GM23338 (cell line): ENCODE data around the gene MFAP5. TPM values are rescaled to one million over a fixed set of nuclear protein-coding genes. Genes with fewer than 3 reads are reported as not detected.
"Not testable (repeated sequence)": the region's sequence is repeated elsewhere in the genome, so short reads cannot be mapped to it uniquely, and the experiment has no call there.

Experiments
- ATAC-seq: fragments of 200-7000 bp; cut with Tn5 transposase; 3 replicates; pipeline ENCODE4 v1.9.1; 2020
- DNase-seq: peaks from one replicate; pipeline ENCODE4 v3.0.0-alpha.2; 2015; ENCODE audit warnings: low spot score
- H2AFZ ChIP-seq: fragments of 200-600 bp; sonication (generic); 2 replicates; pipeline ENCODE4 v1.8.0; 2016; ENCODE audit warnings: antibody characterized with exemption, mild to moderate bottlenecking, moderate library complexity
- H3F3A ChIP-seq: fragments of 200-600 bp; sonication (generic); replicated peaks from 2 replicates; pipeline ENCODE4 v1.8.0; 2017; ENCODE audit warnings: antibody characterized with exemption, mixed run types, low read depth
- H3K27ac ChIP-seq: fragments of 200-600 bp; sonication (generic); 2 replicates; pipeline ENCODE4 v1.6.1; 2016; ENCODE audit warnings: low read depth
- H3K27me3 ChIP-seq: fragments of 200-600 bp; sonication (generic); 2 replicates; pipeline ENCODE4 v1.8.0; 2016; ENCODE audit warnings: mild to moderate bottlenecking, mixed run types, moderate library complexity; ENCODE audit not compliant: insufficient read depth
- H3K36me3 ChIP-seq: fragments of 200-600 bp; sonication (generic); 2 replicates; pipeline ENCODE4 v1.8.0; 2016; ENCODE audit warnings: mild to moderate bottlenecking; ENCODE audit not compliant: insufficient read depth
- H3K4me1 ChIP-seq: fragments of 200-600 bp; sonication (generic); 2 replicates; pipeline ENCODE4 v1.8.0; 2016; ENCODE audit warnings: mild to moderate bottlenecking, moderate library complexity; ENCODE audit not compliant: insufficient read depth
- H3K4me2 ChIP-seq: fragments of 200-600 bp; sonication (generic); 2 replicates; pipeline ENCODE4 v1.7.1; 2017; ENCODE audit warnings: mixed run types
- H3K4me3 ChIP-seq: fragments of 200-600 bp; sonication (generic); 2 replicates; pipeline ENCODE4 v1.6.1; 2016; ENCODE audit warnings: mixed run types
- H3K79me2 ChIP-seq: fragments of 200-600 bp; sonication (generic); replicated peaks from 2 replicates; pipeline ENCODE4 v1.8.0; 2017; ENCODE audit warnings: mild to moderate bottlenecking; ENCODE audit not compliant: insufficient read depth
- H3K9me2 ChIP-seq: fragments of 200-600 bp; sonication (generic); 2 replicates; pipeline ENCODE4 v1.8.0; 2017; ENCODE audit not compliant: insufficient read depth
- H4K20me1 ChIP-seq: fragments of 200-600 bp; sonication (generic); replicated peaks from 2 replicates; pipeline ENCODE4 v1.8.0; 2017; ENCODE audit warnings: mild to moderate bottlenecking; ENCODE audit not compliant: insufficient read depth
- H3K27ac Mint-ChIP-seq: 2 replicates; pipeline ENCODE4 v1.8.0; 2020; ENCODE audit warnings: inconsistent platforms, mild to moderate bottlenecking, moderate library complexity, mixed read lengths
- H3K27me3 Mint-ChIP-seq: 3 replicates; pipeline ENCODE4 v1.8.0; 2022; ENCODE audit warnings: low read depth, mild to moderate bottlenecking, moderate library complexity, mixed read lengths, inconsistent platforms; ENCODE audit not compliant: insufficient read depth, poor library complexity
- H3K36me3 Mint-ChIP-seq: 3 replicates; pipeline ENCODE4 v1.8.0; 2021; ENCODE audit warnings: low read depth, mild to moderate bottlenecking, inconsistent platforms, moderate library complexity, mixed read lengths
- H3K4me1 Mint-ChIP-seq: 3 replicates; pipeline ENCODE4 v1.8.0; 2020; ENCODE audit warnings: mild to moderate bottlenecking, inconsistent platforms, mixed read lengths
- H3K4me3 Mint-ChIP-seq: 3 replicates; pipeline ENCODE4 v1.8.0; 2021; ENCODE audit warnings: moderate library complexity, mild to moderate bottlenecking, inconsistent platforms, mixed read lengths
- H3K9me3 Mint-ChIP-seq: 3 replicates; pipeline ENCODE4 v1.8.0; 2020; ENCODE audit warnings: moderate library complexity, mild to moderate bottlenecking, inconsistent platforms, mixed read lengths
- CREB1 ChIP-seq: fragments of 250-450 bp; sonication (Bioruptor Pico); IDR thresholded peaks from 2 replicates; pipeline ENCODE4 v1.5.0; 2020; ENCODE audit warnings: low read depth, mild to moderate bottlenecking, moderate library complexity
- CTCF ChIP-seq, 2 experiments: fragments of 200-600 bp in 1 of 2; sonication (generic) in 1 of 2; conservative IDR thresholded peaks; 2 replicates each; pipeline versions ENCODE4 v1.5.1 to v1.6.1; 2016 to 2017; ENCODE audit warnings: antibody characterized with exemption in 2 of 2, low read depth in 2 of 2, mild to moderate bottlenecking in 2 of 2, moderate library complexity in 1 of 2
- ETS1 ChIP-seq: IDR thresholded peaks from 2 replicates; pipeline ENCODE4 v1.6.1; 2016; ENCODE audit warnings: antibody characterized with exemption
- EZH2 ChIP-seq: fragments of 200-600 bp; sonication (generic); IDR thresholded peaks from one replicate; pipeline ENCODE4 v1.8.0; 2017; ENCODE audit warnings: antibody characterized with exemption, mild to moderate bottlenecking, low read depth; ENCODE audit not compliant: unreplicated experiment
- JUNB ChIP-seq: IDR thresholded peaks from one replicate; pipeline ENCODE4 v1.6.1; 2016; ENCODE audit warnings: antibody characterized with exemption; ENCODE audit not compliant: unreplicated experiment
- NANOG ChIP-seq: IDR thresholded peaks from 2 replicates; pipeline ENCODE4 v1.6.1; 2016; ENCODE audit warnings: antibody characterized with exemption, borderline replicate concordance
- POLR2AphosphoS5 ChIP-seq: IDR thresholded peaks from 2 replicates; pipeline ENCODE4 v1.6.1; 2016; ENCODE audit warnings: antibody characterized with exemption, low read depth
- REST ChIP-seq: IDR thresholded peaks from one replicate; pipeline ENCODE4 v1.6.1; 2018; ENCODE audit warnings: antibody characterized with exemption; ENCODE audit not compliant: unreplicated experiment
- STAT1 ChIP-seq: IDR thresholded peaks from one replicate; pipeline ENCODE4 v1.6.1; 2016; ENCODE audit warnings: antibody characterized with exemption; ENCODE audit not compliant: unreplicated experiment
- ZNF114 ChIP-seq: fragments of 250-450 bp; sonication (Bioruptor Pico); IDR thresholded peaks from 2 replicates; pipeline ENCODE4 v1.5.0; 2020; ENCODE audit warnings: mild to moderate bottlenecking, moderate library complexity
- ZNF331 ChIP-seq: fragments of 250-450 bp; sonication (Bioruptor Pico); IDR thresholded peaks from 2 replicates; pipeline ENCODE4 v1.5.0; 2020; ENCODE audit warnings: low read depth, mild to moderate bottlenecking, moderate library complexity
- polyA plus RNA-seq: library from polyadenylated mRNA; unstranded; fragments of >200 nt; fragmentation: Nextera tagmentation; extraction: Ambion mirVana; gene quantifications from 2 replicates; pipeline ENCODE4 v1.2.1, GENCODE V29; 2016
- total RNA-seq: library from RNA; depleted of rRNA; stranded (reverse); fragments of >200 nt; shearing (Covaris generic); gene quantifications from 2 replicates; pipeline ENCODE4 v1.2.3, GENCODE V29; 2014

MFAP5 gene
- total and polyA plus RNA-seq, 2 experiments from 2014 or later: 0.68 to 0.90 TPM

- TF ChIP-seq CTCF (conservative IDR thresholded peaks at IDR 0.05; ENCODE audit: low read depth in 2 of 2) (no peak), POLR2AphosphoS5 (no peak), ETS1 (no peak), ZNF331 (CRISPR knock-in tag) (no peak), CREB1 (CRISPR knock-in tag) (no peak), EZH2 (no peak)
Observed at GRCh38 chr12:8615206-8615605, 47.4 kb downstream of the MFAP5 start (continued).

- H3K27me3 ChIP-seq, H3K36me3 Mint-ChIP-seq, H3K27ac Mint-ChIP-seq, H3K4me1 ChIP-seq, H4K20me1 ChIP-seq, H3K9me2 ChIP-seq, H3K4me2 ChIP-seq, H3F3A ChIP-seq, DNase-seq, H3K79me2 ChIP-seq, H3K4me3 ChIP-seq, ATAC-seq, H3K27me3 Mint-ChIP-seq, H3K36me3 ChIP-seq, H3K27ac ChIP-seq, H3K4me3 Mint-ChIP-seq, H3K9me3 Mint-ChIP-seq: not testable (repeated sequence)
- H2AFZ ChIP-seq: peak overlapping the region; percentile 25; the same call in 1 of the 2 replicates
- peaks cover 12% of the 10 kb centered on the region for H3K4me1 Mint-ChIP-seq
Observed at GRCh38 chr12:8613881-8614280, 48.7 kb downstream of the MFAP5 start.

GRCh38 chr12:8612629-8613028 lies 50.0 kb downstream of the MFAP5 start, which contains the start of gene AICDA:
AICDA (minus strand) TSS chr12:8612859; CDS start chr12:8612767, 92 bp downstream.
- Histone ChIP-seq H3K27ac (no peak within 1 kb of the TSS), H3F3A (no peaks in the 10 kb centered on the region), H3K36me3 (no peaks in the 10 kb centered on the region), H3K4me3 (no peak within 1 kb of the TSS), H3K4me1 (peaks cover 7% of the 10 kb centered on the region; the same call in 1 of the 2 replicates), H3K9me2 (no peaks in the 10 kb centered on the region), H3K4me2 (no peak within 1 kb of the TSS), H3K79me2 (no peaks in the 10 kb centered on the region), H4K20me1 (no peaks in the 10 kb centered on the region), H3K27me3 (no peaks in the 10 kb centered on the region), H2AFZ (peak within 1 kb of the TSS; percentile 25; the same call in 1 of the 2 replicates)
- Mint-ChIP-seq H3K9me3 (no peaks in the 10 kb centered on the region), H3K4me3 (no peak within 1 kb of the TSS), H3K27me3 (no peaks in the 10 kb centered on the region), H3K27ac (no peak within 1 kb of the TSS), H3K36me3 (no peaks in the 10 kb centered on the region), H3K4me1 (peaks cover 15% of the 10 kb centered on the region)
- DNase-seq (no peak), ATAC-seq (peak; percentile 25; the same call in 1 of the 3 replicates)
- TF ChIP-seq ZNF114 (CRISPR knock-in tag): no peak
- no peak for TF ChIP-seq EZH2
- TF ChIP-seq CTCF (conservative IDR thresholded peaks at IDR 0.05; ENCODE audit: low read depth in 2 of 2): no peak
- no peak for TF ChIP-seq NANOG
- TF ChIP-seq CREB1 (CRISPR knock-in tag): no peak
- no peak for TF ChIP-seq STAT1
- TF ChIP-seq REST: no peak
- TF ChIP-seq JUNB: no peak
- TF ChIP-seq ETS1: no peak
